ENCODE results near the gene CROCC2. TPM values are rescaled to one million over a fixed set of nuclear protein-coding genes. Genes with fewer than 3 reads are reported as not detected.
A peak's percentile ranks its signal among the peaks of the same experiment; 100 is the strongest.

Gene CROCC2
- total and polyA plus RNA-seq, 2 of the 13 experiments (the other 11 are each of a cell fraction or from before 2014, with no cell fraction given), result not detected

DNA sequence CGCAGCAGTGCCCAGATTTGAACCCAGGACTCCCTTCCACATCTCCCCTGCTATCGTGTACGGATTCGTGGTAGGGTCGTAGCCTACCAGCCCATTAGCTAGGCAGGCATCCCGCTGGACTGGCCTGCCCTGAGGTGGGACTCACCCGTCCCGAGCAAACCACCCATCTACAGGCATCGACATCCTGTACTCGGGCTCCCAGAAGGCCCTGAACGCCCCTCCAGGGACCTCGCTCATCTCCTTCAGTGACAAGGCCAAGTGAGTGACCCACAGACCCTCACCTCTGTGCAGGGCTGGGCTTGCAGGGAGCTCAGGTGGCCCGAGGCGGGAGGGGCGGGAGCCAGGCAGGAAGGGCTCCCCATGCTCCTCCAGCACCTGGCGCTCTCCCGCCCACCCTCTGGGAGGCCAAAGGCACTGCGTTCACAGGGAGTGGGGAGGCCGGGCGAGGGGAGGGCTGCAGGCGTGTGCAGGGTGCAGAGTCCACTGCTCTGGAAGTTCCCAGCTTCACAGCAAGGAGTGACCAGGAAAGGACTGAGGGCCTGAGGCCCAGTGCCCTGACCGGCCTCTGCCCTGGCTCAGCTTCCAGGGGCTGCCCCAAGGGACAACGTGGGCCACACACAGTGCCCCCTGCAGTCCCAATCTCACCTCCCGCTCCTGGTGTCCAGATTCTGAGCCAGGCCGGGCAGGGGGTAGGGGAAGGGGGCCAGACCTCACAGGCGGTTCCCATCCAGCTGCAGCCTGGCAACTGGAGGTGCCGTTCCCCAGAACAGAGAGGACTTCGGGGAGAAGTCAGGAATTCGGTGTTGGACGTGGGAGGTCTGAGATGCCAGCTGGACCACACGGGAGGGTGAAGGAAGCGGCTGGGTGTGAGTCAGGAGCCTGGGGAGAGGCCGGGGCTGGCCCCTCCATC is 32.1 kb upstream of the CROCC2 start (continued):
- TF ChIP-seq KDM4B (CRISPR knock-in tag; IDR thresholded peaks at IDR 0.05) (peak; percentile 86), ASH2L (IDR thresholded peaks at IDR 0.05; ENCODE audit: insufficient read length, low read depth, low read length) (peak; percentile 54), ZBTB2 (CRISPR knock-in tag; IDR thresholded peaks at IDR 0.05; ENCODE audit: low read depth) (no peak), PTBP1 (IDR thresholded peaks at IDR 0.05; ENCODE audit: low read depth, low read length, poor library complexity, severe bottlenecking) (no peak), NFYC (CRISPR knock-in tag; IDR thresholded peaks at IDR 0.05) (0 out of 2 replicates have a peak, but pooled peaks have one; percentile 42), ZBTB1 (CRISPR knock-in tag; IDR thresholded peaks at IDR 0.05; ENCODE audit: borderline replicate concordance) (no peak), ZFP36L1 (CRISPR knock-in tag; IDR thresholded peaks at IDR 0.05) (peak; percentile 94), U2AF1 (optimal IDR thresholded peaks at IDR 0.05; ENCODE audit: low read depth, low read length) (no peak), TEAD3 (CRISPR knock-in tag; optimal IDR thresholded peaks at IDR 0.05; ENCODE audit: borderline replicate concordance) (peak; percentile 73), HNRNPL (IDR thresholded peaks at IDR 0.05; ENCODE audit: low read depth, low read length) (peak; percentile 98), U2AF2 (IDR thresholded peaks at IDR 0.05; ENCODE audit: low read depth, low read length) (no peak), ZNF768 (CRISPR knock-in tag; IDR thresholded peaks at IDR 0.05) (peak; percentile 79; the same call in 1 of the 2 replicates), MEF2D (CRISPR knock-in tag; IDR thresholded peaks at IDR 0.05) (peak; percentile 94)
- TF ChIP-seq, protein P1, sequence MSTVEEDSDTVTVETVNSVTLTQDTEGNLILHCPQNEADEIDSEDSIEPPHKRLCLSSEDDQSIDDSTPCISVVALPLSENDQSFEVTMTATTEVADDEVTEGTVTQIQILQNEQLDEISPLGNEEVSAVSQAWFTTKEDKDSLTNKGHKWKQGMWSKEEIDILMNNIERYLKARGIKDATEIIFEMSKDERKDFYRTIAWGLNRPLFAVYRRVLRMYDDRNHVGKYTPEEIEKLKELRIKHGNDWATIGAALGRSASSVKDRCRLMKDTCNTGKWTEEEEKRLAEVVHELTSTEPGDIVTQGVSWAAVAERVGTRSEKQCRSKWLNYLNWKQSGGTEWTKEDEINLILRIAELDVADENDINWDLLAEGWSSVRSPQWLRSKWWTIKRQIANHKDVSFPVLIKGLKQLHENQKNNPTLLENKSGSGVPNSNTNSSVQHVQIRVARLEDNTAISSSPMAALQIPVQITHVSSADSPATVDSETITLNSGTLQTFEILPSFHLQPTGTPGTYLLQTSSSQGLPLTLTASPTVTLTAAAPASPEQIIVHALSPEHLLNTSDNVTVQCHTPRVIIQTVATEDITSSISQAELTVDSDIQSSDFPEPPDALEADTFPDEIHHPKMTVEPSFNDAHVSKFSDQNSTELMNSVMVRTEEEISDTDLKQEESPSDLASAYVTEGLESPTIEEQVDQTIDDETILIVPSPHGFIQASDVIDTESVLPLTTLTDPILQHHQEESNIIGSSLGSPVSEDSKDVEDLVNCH (CRISPR knock-in tag; IDR thresholded peaks at IDR 0.05), result no peak; the same call in 1 of the 2 replicates
- TF ChIP-seq, protein P2, sequence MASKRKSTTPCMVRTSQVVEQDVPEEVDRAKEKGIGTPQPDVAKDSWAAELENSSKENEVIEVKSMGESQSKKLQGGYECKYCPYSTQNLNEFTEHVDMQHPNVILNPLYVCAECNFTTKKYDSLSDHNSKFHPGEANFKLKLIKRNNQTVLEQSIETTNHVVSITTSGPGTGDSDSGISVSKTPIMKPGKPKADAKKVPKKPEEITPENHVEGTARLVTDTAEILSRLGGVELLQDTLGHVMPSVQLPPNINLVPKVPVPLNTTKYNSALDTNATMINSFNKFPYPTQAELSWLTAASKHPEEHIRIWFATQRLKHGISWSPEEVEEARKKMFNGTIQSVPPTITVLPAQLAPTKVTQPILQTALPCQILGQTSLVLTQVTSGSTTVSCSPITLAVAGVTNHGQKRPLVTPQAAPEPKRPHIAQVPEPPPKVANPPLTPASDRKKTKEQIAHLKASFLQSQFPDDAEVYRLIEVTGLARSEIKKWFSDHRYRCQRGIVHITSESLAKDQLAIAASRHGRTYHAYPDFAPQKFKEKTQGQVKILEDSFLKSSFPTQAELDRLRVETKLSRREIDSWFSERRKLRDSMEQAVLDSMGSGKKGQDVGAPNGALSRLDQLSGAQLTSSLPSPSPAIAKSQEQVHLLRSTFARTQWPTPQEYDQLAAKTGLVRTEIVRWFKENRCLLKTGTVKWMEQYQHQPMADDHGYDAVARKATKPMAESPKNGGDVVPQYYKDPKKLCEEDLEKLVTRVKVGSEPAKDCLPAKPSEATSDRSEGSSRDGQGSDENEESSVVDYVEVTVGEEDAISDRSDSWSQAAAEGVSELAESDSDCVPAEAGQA (IDR thresholded peaks at IDR 0.05; ENCODE audit: low read depth), result 0 out of 2 replicates have a peak, but pooled peaks have one; percentile 50
- TF ChIP-seq, protein P2 (CRISPR knock-in tag; IDR thresholded peaks at IDR 0.05; ENCODE audit: borderline replicate concordance), result no peak
- TF ChIP-seq, protein P3, sequence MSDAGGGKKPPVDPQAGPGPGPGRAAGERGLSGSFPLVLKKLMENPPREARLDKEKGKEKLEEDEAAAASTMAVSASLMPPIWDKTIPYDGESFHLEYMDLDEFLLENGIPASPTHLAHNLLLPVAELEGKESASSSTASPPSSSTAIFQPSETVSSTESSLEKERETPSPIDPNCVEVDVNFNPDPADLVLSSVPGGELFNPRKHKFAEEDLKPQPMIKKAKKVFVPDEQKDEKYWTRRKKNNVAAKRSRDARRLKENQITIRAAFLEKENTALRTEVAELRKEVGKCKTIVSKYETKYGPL (CRISPR knock-in tag; IDR thresholded peaks at IDR 0.05), result no peak

Data from HepG2 (cell line).